Body of pancreas (tissue), 4 donors: ENCODE data around the gene SLC6A1.

ENCODE experiments used
- CTCF ChIP-seq, 7 experiments: fragments of 450-650 bp in 4 of 7; fragments of 200-600 bp in 3 of 7; sonication (generic) in 3 of 7; IDR thresholded peaks; one replicate each; pipeline ENCODE4 v1.5.1; 2016 to 2019; ENCODE audit warnings: antibody characterized with exemption in 7 of 7
- POLR2A ChIP-seq, 3 donors: fragments of 450-650 bp; IDR thresholded peaks; one replicate each; pipeline ENCODE4 v1.6.1; 2016; ENCODE audit warnings: antibody characterized with exemption in 3 of 3, mild to moderate bottlenecking in 2 of 3

- TF ChIP-seq CTCF (IDR thresholded peaks at IDR 0.05) (no peak), POLR2A (IDR thresholded peaks at IDR 0.05) (no peak)
Measured at GRCh38 chr3:11016727-11017126, 24.2 kb downstream of the SLC6A1 start.
